ENCODE results near the gene DDIT3.
A peak's percentile ranks its signal among the peaks of the same experiment; 100 is the strongest.

- TF ChIP-seq CTCF (IDR thresholded peaks at IDR 0.05) (peak; percentile 10; the same call in 1 of the 2 replicates), ZFX (IDR thresholded peaks at IDR 0.05; ENCODE audit: borderline replicate concordance) (no peak)
Measured at GRCh38 chr12:57520053-57520818, at the start of gene DDIT3.

All from 22Rv1 (cell line).